Measurements from ENCODE around the gene SIN3A.

DNA sequence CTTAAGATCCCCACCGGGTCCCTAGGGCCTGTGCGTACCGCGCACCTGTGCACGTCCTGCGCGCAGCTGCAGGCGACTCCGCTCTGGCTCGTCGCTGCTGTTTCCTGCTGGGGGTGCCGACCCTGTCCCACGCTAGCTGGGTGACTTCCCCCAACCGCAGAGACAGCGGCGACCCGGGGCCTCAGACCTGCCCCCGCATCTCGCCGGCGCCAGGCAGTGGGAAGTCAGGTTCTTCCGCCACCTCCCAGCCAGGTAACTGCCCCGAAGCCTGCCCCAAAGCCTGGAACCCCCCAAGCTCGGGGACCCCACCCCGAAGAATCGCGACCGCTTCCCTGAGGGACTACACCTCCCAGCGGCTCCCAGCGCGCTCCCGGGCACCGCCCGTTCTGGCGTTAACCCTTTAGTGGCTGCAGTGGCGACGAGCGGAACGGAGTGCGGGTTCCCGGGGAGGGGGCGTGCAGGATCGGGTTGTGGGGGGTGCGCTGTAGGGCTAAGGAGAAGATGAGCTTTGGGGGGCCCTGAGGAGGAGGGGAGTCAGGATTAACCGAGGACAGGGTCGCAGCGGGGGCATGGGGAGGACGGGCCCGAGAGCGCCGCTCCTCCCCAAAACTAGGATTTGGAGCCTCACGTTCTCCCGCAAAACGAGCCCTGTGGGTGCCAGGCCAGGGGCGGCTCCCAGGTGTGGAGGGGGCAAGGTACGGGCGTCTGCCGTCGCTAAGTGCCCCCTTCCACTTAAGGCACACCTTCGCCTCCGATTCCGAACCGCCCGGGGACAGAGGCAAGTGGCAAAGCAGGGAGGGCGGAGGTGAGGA, 104.1 kb downstream of the SIN3A start:
- TF ChIP-seq CTCF (conservative IDR thresholded peaks at IDR 0.05) (no peak), EZH2 (IDR thresholded peaks at IDR 0.05; ENCODE audit: low read depth) (no peak)

All from PC-9 (cell line).